Loucy (cell line): ENCODE results near the gene GALNT3.
A peak's percentile ranks its signal among the peaks of the same experiment; 100 is the strongest.

Experiments
- H2AFZ ChIP-seq: fragments of 200-600 bp; sonication (generic); 2 replicates; pipeline ENCODE4 v1.6.0; 2016; ENCODE audit warnings: antibody characterized with exemption, mild to moderate bottlenecking, low read length, moderate library complexity
- H3F3A ChIP-seq: fragments of 200-600 bp; 2 replicates; pipeline ENCODE4 v1.6.0; 2016; ENCODE audit warnings: antibody characterized with exemption, low read depth, mild to moderate bottlenecking
- H3K27me3 ChIP-seq: fragments of 200-600 bp; sonication (generic); 2 replicates; pipeline ENCODE4 v1.6.1; 2014; ENCODE audit warnings: low read length, mild to moderate bottlenecking; ENCODE audit not compliant: insufficient read depth, poor library complexity, severe bottlenecking
- H3K36me3 ChIP-seq: fragments of 200-600 bp; sonication (generic); 2 replicates; pipeline ENCODE4 v1.6.1; 2016; ENCODE audit warnings: low read length; ENCODE audit not compliant: insufficient read depth
- H3K4me1 ChIP-seq: fragments of 200-600 bp; sonication (generic); 2 replicates; pipeline ENCODE4 v1.5.1; 2014; ENCODE audit warnings: low read length, mild to moderate bottlenecking; ENCODE audit not compliant: insufficient read depth, poor library complexity, severe bottlenecking
- H3K4me2 ChIP-seq: fragments of 200-600 bp; sonication (generic); 2 replicates; pipeline ENCODE4 v1.6.0; 2014; ENCODE audit warnings: antibody characterized with exemption, low read length, low read depth, mild to moderate bottlenecking; ENCODE audit not compliant: poor library complexity, severe bottlenecking
- H3K4me3 ChIP-seq: fragments of 200-600 bp; sonication (generic); 2 replicates; pipeline ENCODE4 v1.5.1; 2014; ENCODE audit warnings: low read length, mild to moderate bottlenecking, mixed read lengths; ENCODE audit not compliant: poor library complexity, severe bottlenecking
- H3K79me2 ChIP-seq: fragments of 200-600 bp; sonication (generic); 2 replicates; pipeline ENCODE4 v1.6.1; 2014; ENCODE audit warnings: low read length; ENCODE audit not compliant: insufficient read depth
- H3K9ac ChIP-seq: fragments of 200-600 bp; sonication (generic); 2 replicates; pipeline ENCODE4 v1.6.0; 2014; ENCODE audit warnings: mild to moderate bottlenecking, low read depth, low read length, moderate library complexity; ENCODE audit not compliant: poor library complexity, severe bottlenecking
- H3K9me2 ChIP-seq: fragments of 200-600 bp; sonication (generic); replicated peaks from 2 replicates; pipeline ENCODE4 v1.6.1; 2016; ENCODE audit warnings: low read depth, low read length, mixed read lengths
- H3K9me3 ChIP-seq: fragments of 200-600 bp; sonication (generic); 2 replicates; pipeline ENCODE4 v1.6.1; 2014; ENCODE audit warnings: mild to moderate bottlenecking, antibody characterized with exemption, low read length, low read depth; ENCODE audit not compliant: insufficient read depth
- H4K20me1 ChIP-seq: fragments of 200-600 bp; sonication (generic); 2 replicates; pipeline ENCODE4 v1.6.0; 2014; ENCODE audit warnings: antibody characterized with exemption, low read length, mild to moderate bottlenecking; ENCODE audit not compliant: insufficient read depth, poor library complexity, severe bottlenecking
- CTCF ChIP-seq: fragments of 200-600 bp; sonication (generic); conservative IDR thresholded peaks from 2 replicates; pipeline ENCODE4 v1.5.1; 2014; ENCODE audit warnings: mild to moderate bottlenecking, antibody characterized with exemption, low read length
- EZH2phosphoT487 ChIP-seq: fragments of 200-600 bp; IDR thresholded peaks from 2 replicates; pipeline ENCODE4 v1.6.1; 2018; ENCODE audit warnings: antibody characterized with exemption, mild to moderate bottlenecking, moderate library complexity, borderline replicate concordance

GALNT3 gene

GRCh38 chr2:165815299-165816141 lies 21.5 kb upstream of the GALNT3 start:
- H3K4me1 ChIP-seq: no peaks in the 10 kb centered on the region
- no peaks in the 10 kb centered on the region for H3F3A ChIP-seq
- no peaks in the 10 kb centered on the region for H3K27me3 ChIP-seq
- no peak overlapping the region for H3K4me3 ChIP-seq
- no peak overlapping the region for H3K4me2 ChIP-seq
- H3K9ac ChIP-seq: no peak overlapping the region
- no peaks in the 10 kb centered on the region for H3K36me3 ChIP-seq
- H3K9me3 ChIP-seq: no peaks in the 10 kb centered on the region
- H3K9me2 ChIP-seq: no peaks in the 10 kb centered on the region
- no peaks in the 10 kb centered on the region for H3K79me2 ChIP-seq
- TF ChIP-seq CTCF (no peak), EZH2phosphoT487 (no peak)
- no peaks in the 10 kb centered on the region for H4K20me1 ChIP-seq
- H2AFZ ChIP-seq: peak overlapping the region; percentile 62

GRCh38 chr2:165814473-165814872 lies 20.4 kb upstream of the GALNT3 start:
- no peak overlapping the region for H2AFZ ChIP-seq
- no peak overlapping the region for H3K4me3 ChIP-seq

GRCh38 chr2:165811592-165812370 lies 17.7 kb upstream of the GALNT3 start:
- Histone ChIP-seq H3F3A (no peaks in the 10 kb centered on the region), H3K4me3 (no peak overlapping the region), H3K4me1 (no peaks in the 10 kb centered on the region), H3K4me2 (no peak overlapping the region), H2AFZ (no peak overlapping the region), H3K9ac (no peak overlapping the region), H3K27me3 (no peaks in the 10 kb centered on the region), H3K79me2 (no peaks in the 10 kb centered on the region), H4K20me1 (no peaks in the 10 kb centered on the region), H3K36me3 (no peaks in the 10 kb centered on the region), H3K9me3 (no peaks in the 10 kb centered on the region), H3K9me2 (no peaks in the 10 kb centered on the region)
- TF ChIP-seq CTCF (no peak), EZH2phosphoT487 (no peak)

More at GRCh38 chr2:165814473-165814872, 20.4 kb upstream of the GALNT3 start:
- Histone ChIP-seq H3K9me3 (no peaks in the 10 kb centered on the region), H3K4me2 (no peak overlapping the region), H3K9ac (no peak overlapping the region), H3K9me2 (no peaks in the 10 kb centered on the region), H4K20me1 (no peaks in the 10 kb centered on the region), H3K36me3 (no peaks in the 10 kb centered on the region), H3K4me1 (no peaks in the 10 kb centered on the region), H3F3A (no peaks in the 10 kb centered on the region), H3K79me2 (no peaks in the 10 kb centered on the region), H3K27me3 (no peaks in the 10 kb centered on the region)
- no peak for TF ChIP-seq EZH2phosphoT487
- no peak for TF ChIP-seq CTCF
